HG02938 (cell line): ENCODE measurements around the gene PROC.
A peak's percentile ranks its signal among the peaks of the same experiment; 100 is the strongest.
"Not testable (repeated sequence)": the region's sequence is repeated elsewhere in the genome, so short reads cannot be mapped to it uniquely, and the experiment has no call there.

Source experiments
- ATAC-seq: cut with Tn5 transposase; IDR thresholded peaks from one replicate; pipeline ENCODE4 v1.9.1; 2021; ENCODE audit warnings: mild to moderate bottlenecking, moderate library complexity; ENCODE audit not compliant: unreplicated experiment

PROC gene

DNA sequence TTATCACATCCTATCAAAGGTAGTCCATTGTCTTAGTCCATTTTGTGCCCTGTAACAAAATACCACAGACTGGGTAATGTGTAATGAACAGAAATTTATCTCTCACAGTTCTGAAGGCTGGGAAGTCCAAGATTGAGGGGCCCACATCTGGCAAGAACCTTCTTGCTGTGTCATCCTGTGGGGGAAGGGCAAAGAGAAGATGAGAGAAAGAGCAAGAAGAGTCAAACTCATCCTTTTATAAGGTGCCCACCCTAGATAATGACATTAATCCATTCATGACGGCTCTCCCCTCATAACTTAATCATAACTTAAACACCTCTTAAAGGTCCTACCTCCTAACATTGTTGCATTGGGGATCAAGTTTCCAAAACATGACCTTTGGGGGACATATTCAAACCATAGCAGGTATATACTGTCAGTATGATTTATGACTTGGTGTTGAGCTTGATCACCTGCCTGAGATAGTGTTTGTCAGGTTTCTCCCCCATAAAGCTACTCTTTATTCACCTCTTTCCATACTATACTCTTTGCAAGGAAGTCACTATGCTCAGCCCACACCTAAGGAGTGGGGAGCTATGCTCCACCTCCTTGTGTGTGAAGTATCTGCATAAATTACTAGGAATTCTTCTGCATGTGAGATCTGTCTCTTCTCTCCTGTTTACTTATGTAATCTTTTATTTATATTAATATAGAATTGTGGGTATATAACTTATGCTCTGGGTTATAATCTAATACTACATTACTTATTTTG lies 25.2 kb upstream of the PROC start:
- ATAC-seq, result no peak

DNA sequence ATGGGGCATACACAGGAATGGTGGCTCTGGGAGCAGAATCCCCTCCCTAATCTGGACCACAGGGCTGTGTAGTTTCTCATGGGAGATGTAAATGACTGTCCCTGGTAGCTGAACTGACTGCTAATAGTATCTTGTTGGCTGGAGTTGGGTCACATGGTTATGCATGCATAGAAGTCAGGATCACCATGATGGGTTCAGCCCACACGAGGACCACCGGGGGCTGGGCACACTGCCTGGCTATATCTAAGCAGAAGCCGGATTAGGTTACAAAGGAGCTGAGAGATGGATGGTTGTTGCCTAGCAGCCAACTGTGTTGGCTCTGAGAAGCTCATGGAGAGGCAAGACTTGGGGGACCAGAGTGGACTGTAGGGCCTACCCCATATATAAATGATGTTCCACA lies 23.7 kb upstream of the PROC start:
- no peak for ATAC-seq

GRCh38 chr2:127397568-127398238 lies 20.5 kb upstream of the PROC start:
- no peak for ATAC-seq

DNA sequence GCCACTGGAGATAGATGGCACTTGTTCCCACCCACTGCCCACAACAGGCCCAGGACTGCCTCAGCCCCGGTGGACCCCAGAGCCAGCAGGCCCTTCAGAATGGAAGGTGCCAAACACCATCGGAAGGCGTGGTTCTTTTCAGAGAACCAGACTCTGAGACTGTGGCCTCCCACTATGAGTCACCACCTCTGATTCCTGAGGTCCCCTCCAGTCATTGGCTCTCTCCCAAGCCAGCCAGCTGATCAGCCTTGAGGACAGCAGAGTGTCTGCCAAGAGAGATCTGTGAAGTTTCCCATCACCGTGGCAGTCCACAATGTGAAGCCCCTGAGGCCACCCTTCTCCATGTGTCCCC lies 20.0 kb upstream of the PROC start:
- peak; percentile 94 for ATAC-seq

- no peak for ATAC-seq
Observed at GRCh38 chr2:127400533-127400896, 17.7 kb upstream of the PROC start.

- no peak for ATAC-seq
Observed at GRCh38 chr2:127400897-127401756, 17.1 kb upstream of the PROC start.

GRCh38 chr2:127401757-127402695 lies 16.2 kb upstream of the PROC start:
- no peak for ATAC-seq

- ATAC-seq, result no peak
Observed at GRCh38 chr2:127403460-127403859, 14.8 kb upstream of the PROC start.

- ATAC-seq, result no peak
Observed at GRCh38 chr2:127404466-127405254, 13.6 kb upstream of the PROC start.

GRCh38 chr2:127405255-127405610 lies 13.0 kb upstream of the PROC start:
- ATAC-seq, result no peak

- no peak for ATAC-seq
Observed at GRCh38 chr2:127406454-127406853, 11.8 kb upstream of the PROC start.

DNA sequence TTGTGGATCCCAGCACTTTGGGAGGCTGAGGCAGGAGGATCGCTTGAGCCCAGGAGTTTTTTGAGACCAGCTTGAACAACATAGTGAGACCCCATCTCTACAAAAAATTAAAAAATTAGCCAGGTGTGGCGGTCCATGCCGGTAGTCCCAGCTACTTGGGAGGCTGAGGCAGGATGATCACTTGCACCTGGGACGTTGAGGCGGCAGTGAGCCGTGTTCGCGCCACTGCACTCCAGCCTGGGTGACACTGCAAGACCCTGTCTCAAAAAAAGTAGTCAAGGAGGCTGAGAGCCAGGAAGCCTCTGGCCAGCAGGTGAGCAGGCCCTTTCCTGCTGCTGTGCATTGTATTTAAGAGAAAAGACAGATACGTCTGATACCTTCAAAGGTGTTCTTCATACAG lies 11.1 kb upstream of the PROC start:
- ATAC-seq, result no peak

DNA sequence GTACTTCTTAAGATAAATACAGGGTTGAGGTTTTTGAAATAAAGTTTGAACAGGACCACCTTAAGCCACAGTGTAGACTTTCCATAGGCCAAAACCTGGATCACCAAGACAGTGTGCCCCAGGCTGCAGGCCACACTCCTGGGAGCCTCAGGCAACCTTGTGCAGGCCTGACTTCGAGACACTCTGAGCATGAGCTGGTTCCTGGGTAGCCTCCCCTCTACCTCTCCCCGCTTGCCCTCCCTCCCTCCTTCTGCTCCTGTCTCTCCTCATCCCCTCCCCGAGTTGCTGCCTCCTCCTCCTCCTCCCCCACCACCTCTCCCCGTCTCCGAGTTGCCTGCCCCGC lies 10.6 kb upstream of the PROC start:
- ATAC-seq, result no peak

- ATAC-seq, result no peak
Observed at GRCh38 chr2:127408004-127408806, 10.0 kb upstream of the PROC start.

- ATAC-seq, result no peak
Observed at GRCh38 chr2:127408807-127409099, 9.5 kb upstream of the PROC start.

GRCh38 chr2:127409716-127410115 lies 8.5 kb upstream of the PROC start:
- not testable (repeated sequence) for ATAC-seq

GRCh38 chr2:127410871-127411652 lies 7.2 kb upstream of the PROC start:
- peak; percentile 74 for ATAC-seq

- no peak for ATAC-seq
Observed at GRCh38 chr2:127411653-127412369, 6.4 kb upstream of the PROC start.
